Measurements from ENCODE around the gene MRPL10.

Gene MRPL10

GRCh38 chr17:47831003-47831933 is at the start of gene MRPL10, which contains the start of gene LRRC46:
Gene MRPL10 (minus strand): TSS chr17:47831541. CDS start chr17:47831511, 30 bp downstream.
Gene LRRC46 (plus strand): TSS chr17:47831670. CDS start chr17:47831990, 320 bp downstream.
- DNase-seq, result peak; percentile 87

GRCh38 chr17:47879776-47880454 is 48.6 kb upstream of the MRPL10 start:
- no peak for DNase-seq

- peak; percentile 82 for DNase-seq
Measured at GRCh38 chr17:47879028-47879585, 47.8 kb upstream of the MRPL10 start.

- peak; percentile 9 for DNase-seq
Measured at GRCh38 chr17:47878203-47879027, 47.1 kb upstream of the MRPL10 start.

GRCh38 chr17:47877368-47878034 is 46.2 kb upstream of the MRPL10 start:
- no peak for DNase-seq

- DNase-seq, result peak; percentile 64
Measured at GRCh38 chr17:47875011-47875985, 44.0 kb upstream of the MRPL10 start.

GRCh38 chr17:47873200-47874090 is 42.1 kb upstream of the MRPL10 start:
- no peak for DNase-seq

- DNase-seq, result peak; percentile 43
Measured at GRCh38 chr17:47872651-47873161, 41.4 kb upstream of the MRPL10 start.

- DNase-seq, result no peak
Measured at GRCh38 chr17:47872019-47872650, 40.8 kb upstream of the MRPL10 start.

GRCh38 chr17:47871048-47871447 is 39.7 kb upstream of the MRPL10 start:
- DNase-seq, result no peak

GRCh38 chr17:47870056-47870455 is 38.7 kb upstream of the MRPL10 start:
- DNase-seq, result no peak

GRCh38 chr17:47869114-47869513 is 37.8 kb upstream of the MRPL10 start:
- no peak for DNase-seq

GRCh38 chr17:47867813-47868533 is 36.6 kb upstream of the MRPL10 start:
- no peak for DNase-seq

GRCh38 chr17:47866941-47867340 is 35.6 kb upstream of the MRPL10 start:
- no peak for DNase-seq

GRCh38 chr17:47864791-47865216 is 33.5 kb upstream of the MRPL10 start:
- DNase-seq, result no peak

GRCh38 chr17:47862621-47863440 is 31.5 kb upstream of the MRPL10 start:
- DNase-seq, result peak; percentile 84

- DNase-seq, result no peak
Measured at GRCh38 chr17:47860386-47860785, 29.0 kb upstream of the MRPL10 start.
